Fibroblast of the aortic adventitia (primary cell): ENCODE data around the gene RFTN2. TPM values are rescaled to one million over a fixed set of nuclear protein-coding genes. Genes with fewer than 3 reads are reported as not detected.

Experiments
- DNase-seq: peaks from one replicate; pipeline ENCODE4 v3.0.0-alpha.2; 2010; ENCODE audit warnings: low read depth
- H3K4me3 ChIP-seq: 2 replicates; pipeline ENCODE4 v1.5.1; 2011; ENCODE audit warnings: low read depth, mild to moderate bottlenecking, control low read depth, low read length, moderate library complexity
- total RNA-seq: library from RNA; depleted of rRNA; stranded (reverse); fragments of >200 nt; gene quantifications from 2 replicates; pipeline ENCODE4 v1.2.3, GENCODE V29; 2012; ENCODE audit warnings: low replicate concordance
- TF ChIP-seq, protein P1 (sequence below): IDR thresholded peaks from 2 replicates; pipeline ENCODE4 v1.5.1; 2011; ENCODE audit warnings: mild to moderate bottlenecking, low read length, control low read depth, inconsistent platforms; ENCODE audit not compliant: insufficient read depth

Gene RFTN2
- total RNA-seq, 1 donor = 6.4 TPM

GRCh38 chr2:197674060-197674459 lies 1.3 kb downstream of the RFTN2 start:
- H3K4me3 ChIP-seq = no peak overlapping the region
- no peak for DNase-seq
- TF ChIP-seq, protein P1, sequence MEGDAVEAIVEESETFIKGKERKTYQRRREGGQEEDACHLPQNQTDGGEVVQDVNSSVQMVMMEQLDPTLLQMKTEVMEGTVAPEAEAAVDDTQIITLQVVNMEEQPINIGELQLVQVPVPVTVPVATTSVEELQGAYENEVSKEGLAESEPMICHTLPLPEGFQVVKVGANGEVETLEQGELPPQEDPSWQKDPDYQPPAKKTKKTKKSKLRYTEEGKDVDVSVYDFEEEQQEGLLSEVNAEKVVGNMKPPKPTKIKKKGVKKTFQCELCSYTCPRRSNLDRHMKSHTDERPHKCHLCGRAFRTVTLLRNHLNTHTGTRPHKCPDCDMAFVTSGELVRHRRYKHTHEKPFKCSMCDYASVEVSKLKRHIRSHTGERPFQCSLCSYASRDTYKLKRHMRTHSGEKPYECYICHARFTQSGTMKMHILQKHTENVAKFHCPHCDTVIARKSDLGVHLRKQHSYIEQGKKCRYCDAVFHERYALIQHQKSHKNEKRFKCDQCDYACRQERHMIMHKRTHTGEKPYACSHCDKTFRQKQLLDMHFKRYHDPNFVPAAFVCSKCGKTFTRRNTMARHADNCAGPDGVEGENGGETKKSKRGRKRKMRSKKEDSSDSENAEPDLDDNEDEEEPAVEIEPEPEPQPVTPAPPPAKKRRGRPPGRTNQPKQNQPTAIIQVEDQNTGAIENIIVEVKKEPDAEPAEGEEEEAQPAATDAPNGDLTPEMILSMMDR = no peak

GRCh38 chr2:197673606-197674005 lies 1.8 kb downstream of the RFTN2 start:
- no peak for DNase-seq
- TF ChIP-seq, protein P1 = no peak
- H3K4me3 ChIP-seq = no peak overlapping the region

DNA sequence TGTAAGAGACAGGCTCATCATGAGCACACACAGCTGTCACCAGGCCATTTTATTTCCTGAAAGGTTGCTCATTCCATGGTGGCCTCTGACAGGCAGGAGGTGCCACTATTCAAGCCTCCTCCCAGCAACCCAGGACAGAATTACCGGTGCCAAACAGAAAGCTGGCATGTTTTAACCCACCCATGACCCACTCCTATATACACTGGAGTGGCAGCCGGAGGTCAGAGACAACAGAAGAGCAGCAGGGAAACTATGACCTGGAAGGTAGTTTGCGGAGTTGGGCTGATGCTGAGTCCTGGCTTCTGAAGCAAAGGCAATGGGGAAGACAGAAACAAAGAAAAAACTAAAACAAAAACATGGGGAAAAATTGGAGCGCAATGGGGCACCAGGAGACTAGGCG lies 2.3 kb downstream of the RFTN2 start:
- TF ChIP-seq, protein P1 = no peak
- H3K4me3 ChIP-seq = no peak overlapping the region
- DNase-seq = no peak

GRCh38 chr2:197672371-197672893 lies 3.0 kb downstream of the RFTN2 start:
- no peak for DNase-seq
- H3K4me3 ChIP-seq = no peak overlapping the region
- TF ChIP-seq, protein P1 = no peak

DNA sequence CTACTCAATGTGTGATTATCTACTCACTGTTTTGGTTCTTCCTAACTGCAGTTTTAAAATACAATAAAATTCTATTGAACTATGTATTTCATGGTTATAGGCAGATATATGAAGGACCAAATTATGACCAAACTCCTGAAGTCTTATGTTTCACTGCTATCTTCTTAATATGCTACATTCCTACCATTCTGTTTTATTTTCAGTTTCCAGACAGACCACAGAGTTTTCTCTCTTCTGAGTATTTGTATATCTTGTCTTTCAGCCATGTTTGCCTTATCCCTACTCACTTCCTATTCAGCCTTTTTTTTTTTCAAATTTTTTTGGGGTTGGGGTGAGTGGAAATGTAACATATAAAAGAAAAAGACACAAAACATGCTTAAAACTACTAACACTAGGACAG lies 6.3 kb downstream of the RFTN2 start:
- no peak for DNase-seq
- TF ChIP-seq, protein P1 = no peak
- no peak overlapping the region for H3K4me3 ChIP-seq

DNA sequence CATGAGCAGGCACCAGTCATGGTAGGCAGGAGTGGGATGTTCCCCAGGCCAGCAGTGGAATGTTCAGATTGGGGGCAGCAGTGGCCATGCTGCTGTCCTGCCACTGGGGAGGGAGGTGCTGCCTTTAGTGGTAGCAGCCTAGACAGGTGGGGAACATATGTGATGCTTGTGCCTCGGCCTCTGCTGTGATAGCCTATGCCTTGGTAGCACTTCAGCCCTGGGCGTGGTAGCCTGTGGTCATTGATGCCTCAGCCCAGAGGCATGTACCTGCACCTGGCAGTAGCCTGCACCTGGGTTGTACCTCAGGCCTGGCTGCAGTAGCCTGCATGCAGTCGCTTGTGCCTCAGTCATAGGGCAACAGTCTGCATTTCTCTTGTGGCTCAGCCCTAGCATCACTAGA lies 7.1 kb downstream of the RFTN2 start:
- no peak overlapping the region for H3K4me3 ChIP-seq
- DNase-seq = no peak
- TF ChIP-seq, protein P1 = no peak

GRCh38 chr2:197666277-197666676 lies 9.1 kb downstream of the RFTN2 start:
- no peak for DNase-seq
- TF ChIP-seq, protein P1 = no peak
- H3K4me3 ChIP-seq = no peak overlapping the region
